Activated CD4-positive, alpha-beta memory T cell treated with anti-CD3 and anti-CD28 coated beads, Interleukin-2, amount 10 ng/mL, durations not matched to agents 7 days and 5 days (primary cell): ENCODE measurements around the gene TNFRSF6B. TPM values are rescaled to one million over a fixed set of nuclear protein-coding genes. Genes with fewer than 3 reads are reported as not detected.

ENCODE experiments used
- CTCF ChIA-PET: fragments of 350-600 bp; sonication (Branson Sonifier 250); formaldehyde crosslinking; loops from one replicate; lab custom pipeline; 2021; ENCODE audit warnings: antibody characterized with exemption, inconsistent platforms; lab: Charles Lee
- POLR2A ChIA-PET: fragments of 350-600 bp; sonication (Branson Sonifier 250); formaldehyde crosslinking; loops from one replicate; lab custom pipeline; 2021; ENCODE audit warnings: antibody characterized with exemption; lab: Charles Lee
- DNase-seq: peaks from one replicate; pipeline ENCODE4 v3.0.0-alpha.2; 2020
- H3K27ac Mint-ChIP-seq: one replicate; pipeline ENCODE4 v1.8.0; 2021; ENCODE audit warnings: mild to moderate bottlenecking, mixed read lengths
- H3K27me3 Mint-ChIP-seq: one replicate; pipeline ENCODE4 v1.8.0; 2021; ENCODE audit warnings: mixed read lengths
- H3K36me3 Mint-ChIP-seq: one replicate; pipeline ENCODE4 v1.8.0; 2021; ENCODE audit warnings: low read depth, mixed read lengths
- H3K4me1 Mint-ChIP-seq: one replicate; pipeline ENCODE4 v1.8.0; 2021; ENCODE audit warnings: mixed read lengths
- H3K4me3 Mint-ChIP-seq: one replicate; pipeline ENCODE4 v1.8.0; 2021; ENCODE audit warnings: mild to moderate bottlenecking, mixed read lengths
- H3K9me3 Mint-ChIP-seq: one replicate; pipeline ENCODE4 v1.8.0; 2021; ENCODE audit warnings: mixed read lengths
- total RNA-seq, 2 experiments: library from RNA; stranded (reverse); gene quantifications; one replicate each; pipeline ENCODE4 v1.2.3, GENCODE V29; 2021

The TNFRSF6B gene
- total RNA-seq, 2 experiments from 2014 or later: not detected

DNA sequence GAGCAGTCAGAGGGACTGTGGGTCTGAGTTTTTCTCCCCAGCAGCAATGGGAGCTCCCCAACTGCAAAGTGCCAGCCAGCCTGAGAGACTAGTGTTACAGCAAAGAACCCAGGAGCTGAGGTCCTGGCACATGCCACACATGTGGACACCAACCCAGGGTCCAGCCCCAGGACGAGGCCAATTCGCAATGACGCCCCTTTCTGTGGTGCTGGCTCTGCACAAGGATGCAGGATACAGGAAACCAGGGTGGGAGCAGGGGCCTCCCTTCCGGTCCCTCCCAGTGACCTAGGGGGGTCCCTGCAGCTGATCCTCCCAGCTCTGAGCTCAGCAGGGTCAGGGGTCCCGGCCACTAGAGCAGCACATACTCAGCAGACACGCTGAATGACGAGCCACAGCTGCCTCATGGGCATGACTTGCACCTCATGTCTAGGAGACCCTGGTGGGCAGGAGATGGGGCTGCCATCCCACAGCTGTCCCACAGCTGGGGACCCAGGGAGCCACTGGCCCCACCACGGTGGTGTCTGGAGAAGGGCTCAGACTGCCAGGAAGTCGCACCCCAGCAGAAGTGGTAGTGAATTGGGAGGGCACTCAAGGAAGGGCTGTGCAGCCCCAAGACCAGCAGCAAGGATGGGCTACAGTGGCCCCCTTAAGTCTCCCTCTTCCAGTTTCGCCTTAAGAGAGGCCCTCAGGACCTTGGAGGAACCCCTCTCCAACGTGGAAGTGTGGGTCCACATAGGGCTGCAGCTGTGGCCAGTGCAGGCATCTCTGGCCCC is 7.7 kb downstream of the TNFRSF6B start:
- Mint-ChIP-seq H3K27ac (no peak overlapping the region), H3K36me3 (peaks cover 29% of the 10 kb centered on the region), H3K9me3 (no peaks in the 10 kb centered on the region), H3K4me3 (no peak overlapping the region), H3K4me1 (peaks cover 52% of the 10 kb centered on the region), H3K27me3 (no peaks in the 10 kb centered on the region)
- DNase-seq: no peak
- ChIA-PET CTCF (no interaction called here), POLR2A (interaction anchor here (9.3 kb wide), 1 partner anchor 32 kb away, joined by 120 read pairs; the partner anchor contains the start of genes LIME1 and SLC2A4RG)

DNA sequence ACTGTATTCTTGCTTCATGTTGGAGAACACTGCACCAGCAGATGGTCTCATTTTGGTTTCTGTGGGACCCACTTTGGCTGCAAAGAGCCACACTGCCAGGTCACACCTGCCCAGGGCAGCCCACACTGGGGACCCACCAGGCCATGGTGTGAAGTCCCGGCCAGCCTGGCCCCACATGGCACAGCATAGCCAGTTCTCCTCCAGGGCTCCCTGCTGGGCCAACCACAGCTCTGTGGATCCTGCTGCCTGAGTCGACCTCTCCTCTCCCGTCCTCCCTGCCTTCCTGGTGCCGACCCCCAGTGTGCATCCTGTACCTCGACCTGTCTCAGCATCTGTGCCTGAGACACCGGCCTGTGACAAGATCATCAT is 8.3 kb downstream of the TNFRSF6B start:
- peaks cover 53% of the 10 kb centered on the region for H3K4me1 Mint-ChIP-seq
- DNase-seq: no peak
- POLR2A ChIA-PET: interaction anchor here (9.3 kb wide), 1 partner anchor 31 kb away, joined by 120 read pairs; the partner anchor contains the start of genes LIME1 and SLC2A4RG
- H3K27ac Mint-ChIP-seq: no peak overlapping the region
- no peaks in the 10 kb centered on the region for H3K9me3 Mint-ChIP-seq
- peaks cover 32% of the 10 kb centered on the region for H3K36me3 Mint-ChIP-seq
- CTCF ChIA-PET: no interaction called here
- H3K27me3 Mint-ChIP-seq: no peaks in the 10 kb centered on the region
- no peak overlapping the region for H3K4me3 Mint-ChIP-seq

DNA sequence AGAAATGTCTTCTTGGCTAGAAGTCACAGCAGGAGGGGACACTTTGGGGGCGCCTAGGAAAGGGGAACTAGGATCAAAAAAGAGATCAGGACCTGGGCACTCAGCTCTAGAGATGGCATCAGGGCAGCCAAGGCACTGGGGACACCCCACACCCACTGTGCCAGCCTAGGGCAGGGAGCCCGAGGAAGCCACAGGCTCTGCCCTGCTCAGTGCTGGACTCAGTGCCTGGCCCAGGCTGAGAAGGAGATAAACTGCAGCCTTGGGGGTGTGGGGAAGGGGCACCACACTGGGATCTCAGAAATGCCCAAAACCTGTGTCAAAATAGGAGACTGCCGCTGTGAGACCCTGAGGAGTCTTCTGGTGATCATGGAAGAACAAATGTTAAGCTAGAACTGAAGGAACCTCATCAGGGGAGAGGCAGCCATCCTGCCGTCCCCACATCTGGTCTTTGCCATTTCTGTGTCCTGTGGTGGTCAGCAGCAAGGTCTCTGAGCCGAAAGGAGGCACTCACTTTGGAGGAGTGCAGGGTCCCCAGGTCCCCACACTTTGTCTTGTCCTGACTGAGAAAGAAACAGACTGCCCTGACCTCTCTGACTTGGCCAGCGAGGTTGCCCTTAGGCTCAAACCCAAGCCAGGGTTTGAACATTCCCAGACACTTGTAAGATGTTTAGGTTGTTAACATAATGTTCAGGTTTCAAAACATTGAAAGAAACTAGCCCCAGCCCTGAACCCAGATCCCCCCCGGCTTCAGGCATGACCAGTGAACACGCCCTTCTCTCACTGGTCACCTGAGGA is 9.0 kb downstream of the TNFRSF6B start:
- Mint-ChIP-seq H3K27me3 (no peaks in the 10 kb centered on the region), H3K36me3 (peaks cover 35% of the 10 kb centered on the region), H3K27ac (no peak overlapping the region), H3K9me3 (no peaks in the 10 kb centered on the region), H3K4me3 (peak overlapping the region; percentile 90), H3K4me1 (peaks cover 55% of the 10 kb centered on the region)
- DNase-seq: no peak
- CTCF ChIA-PET: interaction anchor here (0.8 kb wide), 1 partner anchor 10 kb away, joined by 3 read pairs; no protein-coding TSS in a partner anchor
- POLR2A ChIA-PET: interaction anchor here (1.3 to 9.3 kb wide), 3 partner anchors 31 to 184 kb away, joined by 4 to 120 read pairs (median 21); partner anchors contain the start of genes LIME1 and SLC2A4RG

DNA sequence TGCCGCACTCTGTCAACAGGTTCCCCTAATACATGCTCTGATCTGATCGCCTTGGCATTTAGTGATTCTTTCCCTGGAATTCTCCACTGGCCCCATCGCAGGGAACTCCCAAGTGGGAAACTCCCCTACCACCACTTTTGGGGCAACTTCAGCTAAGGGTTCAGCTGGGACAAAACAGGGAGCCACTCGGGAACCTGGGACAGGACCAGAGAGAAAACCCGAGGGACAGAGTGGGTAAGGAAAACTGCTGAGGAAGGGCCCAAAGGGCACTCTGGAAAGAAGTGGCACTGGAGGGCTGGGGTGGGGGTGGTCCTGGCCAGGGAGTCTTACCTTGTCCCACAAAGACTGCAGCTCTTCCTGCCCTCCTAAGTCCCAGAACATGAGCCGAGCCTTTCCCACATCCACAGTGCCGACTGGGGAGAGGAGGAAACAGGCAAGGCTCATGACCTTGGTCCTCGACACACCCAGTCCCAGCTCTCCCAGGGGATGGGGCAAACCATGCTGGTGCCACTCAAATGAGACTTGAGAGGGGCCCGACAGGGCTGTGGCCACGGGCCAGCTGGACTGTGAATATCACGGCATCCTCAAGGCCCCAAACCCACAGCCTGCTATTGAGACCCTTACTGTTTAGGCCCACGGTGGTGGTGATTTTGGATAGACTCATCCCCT is 9.7 kb downstream of the TNFRSF6B start:
- Mint-ChIP-seq H3K27ac (peak overlapping the region; percentile 87), H3K27me3 (no peaks in the 10 kb centered on the region), H3K36me3 (peaks cover 42% of the 10 kb centered on the region), H3K4me1 (peaks cover 58% of the 10 kb centered on the region), H3K9me3 (no peaks in the 10 kb centered on the region), H3K4me3 (peak overlapping the region; percentile 90)
- ChIA-PET CTCF (interaction anchor here (0.6 to 3.0 kb wide), 5 partner anchors 9 to 159 kb away, joined by 3 to 35 read pairs (median 7); partner anchors contain the start of genes LIME1 and TPD52L2), POLR2A (interaction anchor here (1.0 to 9.3 kb wide), 5 partner anchors 30 to 414 kb away, joined by 3 to 120 read pairs (median 4); partner anchors contain the start of genes LIME1 and SLC2A4RG)
- DNase-seq: no peak

DNA sequence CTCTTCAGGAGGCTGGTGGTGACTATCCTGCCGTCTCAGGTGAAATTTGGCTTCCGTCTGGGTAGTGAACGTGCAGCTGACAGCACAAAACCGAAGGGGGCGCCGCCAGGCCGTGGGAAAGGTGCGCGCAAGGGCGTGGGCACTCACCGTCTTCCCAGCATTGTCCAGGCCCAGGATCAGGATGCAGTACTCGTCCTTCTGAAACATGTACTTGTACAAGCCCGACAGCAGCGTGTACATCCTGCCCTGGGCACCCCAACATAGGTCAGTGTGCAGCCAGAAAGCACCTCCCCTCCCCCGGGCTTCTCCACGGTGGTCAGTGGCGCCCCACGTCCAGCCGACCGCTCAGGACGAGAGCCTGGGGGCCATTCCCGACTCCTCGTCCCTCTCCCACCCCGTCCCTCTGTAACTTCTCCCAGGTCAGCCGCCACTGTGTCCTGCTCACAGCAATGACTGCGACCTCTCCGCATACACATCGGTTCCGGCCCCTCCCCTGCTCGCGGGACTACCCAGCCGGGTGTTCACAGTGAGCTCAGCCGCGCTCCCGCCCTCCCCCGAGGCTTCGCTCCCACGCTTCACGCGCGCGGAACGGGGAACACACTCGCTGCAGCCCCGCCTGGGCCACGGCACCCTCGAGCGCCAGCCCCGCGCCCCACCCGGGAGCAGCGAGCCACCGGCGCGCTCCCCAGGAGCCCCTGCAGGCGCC is 10.6 kb downstream of the TNFRSF6B start:
- Mint-ChIP-seq H3K4me3 (peak overlapping the region; percentile 90), H3K9me3 (no peaks in the 10 kb centered on the region), H3K27ac (peak overlapping the region; percentile 87), H3K27me3 (no peaks in the 10 kb centered on the region), H3K4me1 (peaks cover 58% of the 10 kb centered on the region), H3K36me3 (peaks cover 50% of the 10 kb centered on the region)
- ChIA-PET CTCF (interaction anchor here (0.6 to 3.0 kb wide), 20 partner anchors 8 to 332 kb away, joined by 3 to 35 read pairs (median 4); partner anchors contain the start of genes LIME1, PRPF6, PTK6 and SAMD10), POLR2A (interaction anchor here (0.8 to 9.3 kb wide), 18 partner anchors 8 to 413 kb away, joined by 3 to 120 read pairs (median 4); partner anchors contain the start of genes LIME1, RTEL1, SLC2A4RG and TPD52L2)
- peak; percentile 72 for DNase-seq

DNA sequence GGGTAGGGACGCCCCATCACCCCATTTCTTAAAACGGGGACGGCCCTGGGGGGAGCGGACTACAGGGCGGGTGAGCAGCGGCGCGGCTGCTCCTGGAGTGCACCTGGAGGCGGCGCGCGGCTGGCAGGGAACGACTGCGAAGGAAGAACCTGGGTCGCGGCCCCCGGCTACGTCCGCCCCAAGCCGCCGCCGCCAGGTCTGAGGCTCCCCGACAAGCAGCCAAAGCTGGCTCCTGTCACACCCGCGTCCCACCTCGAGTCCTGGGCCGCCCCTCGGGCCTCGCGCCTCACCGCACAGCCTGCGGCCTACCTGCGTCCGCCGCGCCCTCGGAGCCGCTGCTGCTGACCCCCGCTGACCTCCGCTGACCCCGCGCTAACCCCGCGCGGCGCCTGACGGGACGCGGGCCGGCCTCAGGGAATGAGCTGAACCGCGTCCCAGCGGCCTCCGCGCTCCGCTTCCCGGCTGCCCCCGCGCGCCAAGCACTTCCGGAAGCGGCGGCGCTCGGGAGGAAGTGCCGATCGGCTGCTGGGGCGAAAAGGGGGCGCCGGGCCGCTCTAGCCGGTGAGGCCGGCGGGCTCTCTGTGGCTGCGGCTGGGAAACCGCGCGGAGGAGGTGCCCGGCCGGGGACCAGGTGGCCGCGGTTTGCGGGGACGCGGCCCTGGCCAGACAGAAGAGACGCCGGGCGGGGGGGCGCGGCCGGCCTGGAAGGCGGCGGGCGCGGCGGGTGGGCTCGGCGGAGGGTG is 11.3 kb downstream of the TNFRSF6B start, which contains the start of the genes ARFRP1 and ZGPAT:
Gene ARFRP1 (minus strand): TSS at position 419 of the 743 bp plus-strand sequence. CDS start 885 bp downstream, outside the sequence.
Gene ZGPAT (plus strand): TSS at position 482 of the 743 bp plus-strand sequence. CDS start 542 bp downstream, outside the sequence.
- Mint-ChIP-seq H3K27ac (peak within 1 kb of the TSS; percentile 87), H3K36me3 (peaks cover 58% of the 10 kb centered on the region), H3K4me1 (peaks cover 59% of the 10 kb centered on the region), H3K27me3 (no peaks in the 10 kb centered on the region), H3K9me3 (peaks cover 3% of the 10 kb centered on the region), H3K4me3 (peak within 1 kb of the TSS; percentile 90)
- ChIA-PET CTCF (interaction anchor here (0.7 to 3.0 kb wide), 23 partner anchors 12 to 331 kb away, joined by 3 to 35 read pairs (median 4); partner anchors contain the start of genes LIME1, PRPF6, PTK6 and SAMD10), POLR2A (interaction anchor here (0.6 to 9.3 kb wide), 22 partner anchors 9 to 261 kb away, joined by 3 to 120 read pairs (median 4); partner anchors contain the start of genes LIME1, RTEL1, SLC2A4RG and TNFRSF6B)
- peak; percentile 93 for DNase-seq

DNA sequence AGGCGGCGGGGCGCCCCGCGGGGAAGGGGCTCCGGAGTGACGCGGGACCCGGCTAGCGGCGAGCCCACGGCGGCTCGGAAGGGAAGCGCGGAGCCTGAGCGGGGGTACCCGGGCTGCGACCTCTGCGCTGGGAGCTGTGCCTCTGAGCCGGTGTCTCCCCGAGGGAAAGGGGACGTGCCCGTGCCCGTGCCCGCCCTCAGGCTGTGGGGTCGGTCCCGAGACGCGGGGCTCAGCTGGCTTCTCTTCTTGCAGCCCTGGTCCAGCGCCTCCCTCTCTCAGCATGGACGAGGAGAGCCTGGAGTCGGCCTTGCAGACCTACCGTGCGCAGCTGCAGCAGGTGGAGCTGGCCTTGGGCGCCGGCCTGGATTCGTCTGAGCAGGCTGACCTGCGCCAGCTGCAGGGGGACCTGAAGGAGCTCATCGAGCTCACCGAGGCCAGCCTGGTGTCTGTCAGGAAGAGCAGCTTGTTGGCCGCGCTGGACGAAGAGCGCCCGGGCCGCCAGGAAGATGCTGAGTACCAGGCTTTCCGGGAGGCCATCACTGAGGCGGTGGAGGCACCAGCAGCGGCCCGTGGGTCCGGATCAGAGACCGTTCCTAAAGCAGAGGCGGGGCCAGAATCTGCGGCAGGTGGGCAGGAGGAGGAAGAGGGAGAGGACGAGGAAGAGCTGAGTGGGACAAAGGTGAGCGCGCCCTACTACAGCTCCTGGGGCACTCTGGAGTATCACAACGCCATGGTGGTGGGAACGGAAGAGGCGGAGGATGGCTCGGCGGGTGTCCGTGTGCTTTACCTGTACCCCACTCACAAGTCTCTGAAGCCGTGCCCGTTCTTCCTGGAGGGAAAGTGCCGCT is 12.1 kb downstream of the TNFRSF6B start:
- ChIA-PET CTCF (interaction anchor here (0.8 to 3.0 kb wide), 20 partner anchors 12 to 330 kb away, joined by 3 to 35 read pairs (median 4); partner anchors contain the start of genes LIME1, PRPF6, PTK6 and SAMD10), POLR2A (interaction anchor here (0.6 to 9.3 kb wide), 20 partner anchors 8 to 260 kb away, joined by 3 to 120 read pairs (median 4); partner anchors contain the start of genes LIME1, RTEL1, SLC2A4RG and TNFRSF6B)
- peaks cover 59% of the 10 kb centered on the region for H3K4me1 Mint-ChIP-seq
- H3K4me3 Mint-ChIP-seq: peak overlapping the region; percentile 90
- H3K9me3 Mint-ChIP-seq: peaks cover 3% of the 10 kb centered on the region
- H3K27me3 Mint-ChIP-seq: no peaks in the 10 kb centered on the region
- peak overlapping the region; percentile 61 for H3K27ac Mint-ChIP-seq
- DNase-seq: no peak
- H3K36me3 Mint-ChIP-seq: peaks cover 61% of the 10 kb centered on the region

DNA sequence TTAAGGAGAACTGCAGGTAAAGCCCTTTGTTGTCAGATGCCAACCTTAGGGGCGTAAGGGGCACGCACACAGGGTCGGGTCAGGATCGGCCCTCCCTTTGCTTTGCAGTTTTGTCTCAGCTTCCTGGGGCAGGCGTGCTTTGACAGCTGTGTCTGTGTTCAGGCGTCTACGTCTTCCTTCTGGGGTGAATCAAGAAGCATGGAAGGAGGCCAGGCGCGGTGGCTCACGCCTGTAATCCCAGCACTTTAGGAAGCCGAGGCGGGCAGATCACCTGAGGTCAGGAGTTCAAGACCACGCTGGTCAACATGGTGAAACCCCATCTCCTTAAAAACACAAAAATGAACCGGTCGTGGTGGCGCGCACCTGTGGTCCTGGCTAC is 12.7 kb downstream of the TNFRSF6B start:
- peaks cover 59% of the 10 kb centered on the region for H3K4me1 Mint-ChIP-seq
- peaks cover 65% of the 10 kb centered on the region for H3K36me3 Mint-ChIP-seq
- ChIA-PET CTCF (interaction anchor here (1.6 to 3.0 kb wide), 3 partner anchors 12 to 156 kb away, joined by 5 to 29 read pairs (median 13); partner anchors contain the start of gene TPD52L2), POLR2A (interaction anchor here (0.9 to 9.3 kb wide), 4 partner anchors 19 to 42 kb away, joined by 3 to 120 read pairs (median 6); partner anchors contain the start of genes LIME1 and SLC2A4RG)
- DNase-seq: no peak
- peak overlapping the region; percentile 90 for H3K4me3 Mint-ChIP-seq
- H3K27ac Mint-ChIP-seq: no peak overlapping the region
- H3K27me3 Mint-ChIP-seq: no peaks in the 10 kb centered on the region
- H3K9me3 Mint-ChIP-seq: peaks cover 3% of the 10 kb centered on the region

DNA sequence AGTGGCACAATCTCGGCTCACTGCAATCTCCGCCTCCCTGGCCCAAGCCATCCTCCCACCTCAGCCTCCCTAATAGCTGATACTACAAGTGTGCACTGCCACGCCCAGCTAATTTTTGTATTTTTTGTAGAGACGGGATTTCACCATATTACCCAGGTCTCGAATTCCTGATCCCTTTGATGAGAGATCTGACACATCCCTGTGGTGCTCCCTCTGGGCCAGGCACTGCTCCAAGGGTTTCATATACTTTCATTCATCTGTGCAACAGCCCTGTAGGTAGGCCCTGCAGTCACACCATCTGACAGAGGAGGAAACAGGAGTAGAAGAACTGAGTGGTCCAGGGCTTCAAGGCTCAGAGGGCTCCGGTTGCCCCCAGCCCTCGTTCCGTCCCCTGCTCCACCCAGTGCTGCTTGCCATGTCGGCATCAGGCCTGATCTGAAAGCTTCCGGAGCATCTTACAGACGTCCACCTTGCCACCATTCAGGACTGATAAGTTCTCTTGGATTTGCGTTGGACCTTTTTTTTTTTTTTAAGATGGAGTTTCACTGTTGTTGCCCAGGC is 14.7 kb downstream of the TNFRSF6B start:
- Mint-ChIP-seq H3K36me3 (peaks cover 71% of the 10 kb centered on the region), H3K27ac (peak overlapping the region; percentile 37), H3K4me1 (peaks cover 58% of the 10 kb centered on the region), H3K4me3 (peak overlapping the region; percentile 54), H3K9me3 (peaks cover 9% of the 10 kb centered on the region), H3K27me3 (no peaks in the 10 kb centered on the region)
- no peak for DNase-seq
- POLR2A ChIA-PET: interaction anchor here (0.8 to 1.1 kb wide), 3 partner anchors 25 to 28 kb away, joined by 3 to 4 read pairs (median 4); no protein-coding TSS in a partner anchor
- CTCF ChIA-PET: interaction anchor here (0.9 to 1.6 kb wide), 4 partner anchors 11 to 328 kb away, joined by 3 to 5 read pairs (median 3); partner anchors contain the start of gene PTK6
